ENCODE data around the gene FAM89B.

The FAM89B gene

GRCh38 chr11:65558002-65558929 lies 14.1 kb upstream of the FAM89B start, which contains the start of gene LTBP3:
LTBP3 (minus strand) TSS chr11:65558359; CDS start chr11:65557959, 400 bp downstream.
- DNase-seq: peak; percentile 59 to 64

- no peak for DNase-seq
Measured at GRCh38 chr11:65558930-65559509, 13.3 kb upstream of the FAM89B start.

- peak in 1 of 2 experiments; percentile 55 for DNase-seq
Measured at GRCh38 chr11:65559535-65559934, 12.8 kb upstream of the FAM89B start.

GRCh38 chr11:65559951-65560537 lies 12.3 kb upstream of the FAM89B start:
- DNase-seq: peak in 1 of 2 experiments; percentile 32

- no peak for DNase-seq
Measured at GRCh38 chr11:65560555-65561418, 11.6 kb upstream of the FAM89B start.

- DNase-seq: no peak
Measured at GRCh38 chr11:65562020-65562419, 10.3 kb upstream of the FAM89B start.

GRCh38 chr11:65562788-65563187 lies 9.6 kb upstream of the FAM89B start:
- no peak for DNase-seq

- no peak for DNase-seq
Measured at GRCh38 chr11:65563601-65564000, 8.7 kb upstream of the FAM89B start.

- peak in 1 of 2 experiments; percentile 36 for DNase-seq
Measured at GRCh38 chr11:65564879-65565559, 7.3 kb upstream of the FAM89B start.

- DNase-seq: peak; percentile 52 to 53
Measured at GRCh38 chr11:65565624-65566453, 6.5 kb upstream of the FAM89B start.

GRCh38 chr11:65569164-65569972 lies 3.0 kb upstream of the FAM89B start:
- DNase-seq: no peak

GRCh38 chr11:65569973-65570918 lies 2.1 kb upstream of the FAM89B start, which contains the start of gene ZNRD2:
ZNRD2 (plus strand) TSS chr11:65570477; CDS start chr11:65570492, 15 bp downstream.
- DNase-seq: peak; percentile 98 to 99

- DNase-seq: no peak
Measured at GRCh38 chr11:65571420-65571819, 918 bp upstream of the FAM89B start.

- DNase-seq: no peak
Measured at GRCh38 chr11:65571940-65572339, 398 bp upstream of the FAM89B start.

- peak; percentile 52 to 58 for DNase-seq
Measured at GRCh38 chr11:65573391-65574079, 1.2 kb downstream of the FAM89B start.

- peak; percentile 94 to 95 for DNase-seq
Measured at GRCh38 chr11:65574109-65574810, 1.9 kb downstream of the FAM89B start.

GRCh38 chr11:65574811-65575567 lies 2.7 kb downstream of the FAM89B start:
- DNase-seq: peak in 1 of 2 experiments; percentile 67

All from activated T-cell treated with anti-CD3 and anti-CD28 coated beads, Interleukin-2, amount 50 U/mL, for 48 hours (primary cell).